Urinary bladder (tissue), 4 donors: ENCODE measurements around the gene DHRSX. TPM values are rescaled to one million over a fixed set of nuclear protein-coding genes. Genes with fewer than 3 reads are reported as not detected.
"Not testable (repeated sequence)": the region's sequence is repeated elsewhere in the genome, so short reads cannot be mapped to it uniquely, and the experiment has no call there.

ENCODE experiments used
- DNase-seq: peaks from one replicate; pipeline ENCODE4 v3.0.0-alpha.2; 2015; ENCODE audit errors: extremely low spot score
- H3K27ac ChIP-seq: one replicate; pipeline ENCODE4 v1.5.1; 2013; ENCODE audit warnings: low read depth, mild to moderate bottlenecking, moderate library complexity
- H3K36me3 ChIP-seq: one replicate; pipeline ENCODE4 v1.6.1; 2013; ENCODE audit warnings: mild to moderate bottlenecking, moderate library complexity; ENCODE audit not compliant: insufficient read depth
- H3K4me1 ChIP-seq: one replicate; pipeline ENCODE4 v1.6.1; 2013; ENCODE audit warnings: mild to moderate bottlenecking, moderate library complexity; ENCODE audit not compliant: insufficient read depth
- H3K4me3 ChIP-seq: one replicate; pipeline ENCODE4 v1.5.1; 2013; ENCODE audit warnings: low read depth, low read length
- WGBS: extraction: QIAGEN DNeasy Blood & Tissue Kit; methylation state at CpG from one replicate; pipeline ENCODE4 v1.1.7; 2013; 5-methylcytosine and 5-hydroxymethylcytosine counted together
- polyA plus RNA-seq: library from polyadenylated mRNA; stranded (reverse); fragments of 200-250 nt; gene quantifications from one replicate; pipeline ENCODE4 v1.2.3, GENCODE V29; 2013
- total RNA-seq: library from RNA; depleted of rRNA; stranded (reverse); fragments of >200 nt; gene quantifications from one replicate; pipeline ENCODE4 v1.2.3, GENCODE V29; 2014
- donor health status: healthy with polysubstance abuse.
- donor health status: healthy.

DHRSX gene
- total and polyA plus RNA-seq, 2 donors = 17.3 to 19.9 TPM

DNA sequence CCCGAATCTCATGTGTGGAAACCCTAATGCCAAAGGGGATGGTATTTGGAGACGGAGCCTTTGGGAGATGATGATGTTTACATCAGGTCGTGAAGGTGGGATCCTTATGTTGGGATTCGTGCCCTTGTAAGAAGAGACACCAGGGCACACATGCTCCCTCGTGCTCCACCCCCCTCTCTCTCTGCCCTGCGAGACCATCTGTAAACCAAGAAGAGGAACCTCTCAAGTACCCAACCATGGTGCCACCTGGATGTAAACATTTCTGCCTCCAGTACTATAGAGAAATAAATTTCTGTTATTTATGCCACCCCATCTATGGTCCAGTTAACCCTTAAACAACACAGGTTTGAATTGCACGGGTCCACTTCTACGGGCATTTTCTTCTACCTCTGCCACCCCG, 179.4 kb downstream of the DHRSX start:
- Histone ChIP-seq H3K4me1 (no peaks in the 10 kb centered on the region), H3K4me3 (no peak overlapping the region), H3K36me3 (no peaks in the 10 kb centered on the region), H3K27ac (no peak overlapping the region)
- DNase-seq = no peak
- WGBS = 74% methylated on average over 9 of the region's 9 CpGs

DNA sequence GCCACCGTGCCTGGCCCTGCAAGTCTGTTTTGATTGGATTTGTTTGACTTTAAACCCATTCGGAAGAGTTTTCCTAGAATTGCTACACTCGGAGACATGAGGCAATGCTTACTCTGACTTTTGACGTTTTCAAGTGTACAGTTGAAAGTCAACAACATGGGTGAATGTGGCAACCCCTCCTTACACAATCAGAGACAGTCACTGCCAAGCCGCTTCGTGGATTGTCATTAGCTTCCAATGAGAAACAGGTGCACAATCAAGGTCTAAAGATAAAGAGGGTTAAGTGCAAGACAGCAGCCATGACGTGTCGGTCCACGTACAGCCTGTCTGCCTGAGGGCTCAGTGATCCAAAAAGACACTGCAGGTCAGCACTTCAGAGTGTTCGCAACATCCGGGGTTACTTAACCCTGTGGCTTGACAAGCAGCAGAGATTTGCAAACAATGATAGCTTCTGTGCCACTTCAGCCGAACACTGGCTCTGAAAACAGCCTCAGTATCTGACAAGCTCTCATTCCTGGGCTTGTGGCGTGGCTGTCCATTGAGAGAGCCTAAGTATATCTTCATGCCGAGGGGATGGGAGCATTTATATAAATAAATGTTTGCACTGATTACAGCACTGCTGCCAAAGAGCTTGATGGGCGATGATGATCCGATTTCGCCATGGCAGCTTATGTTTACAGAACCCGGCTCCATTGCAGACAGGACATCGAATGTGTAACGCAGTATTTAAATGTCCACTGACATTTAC, 180.0 kb downstream of the DHRSX start:
- WGBS = 35% methylated on average over 20 of the region's 20 CpGs
- no peak for DNase-seq
- Histone ChIP-seq H3K4me3 (no peak overlapping the region), H3K4me1 (no peaks in the 10 kb centered on the region), H3K36me3 (no peaks in the 10 kb centered on the region), H3K27ac (no peak overlapping the region)

DNA sequence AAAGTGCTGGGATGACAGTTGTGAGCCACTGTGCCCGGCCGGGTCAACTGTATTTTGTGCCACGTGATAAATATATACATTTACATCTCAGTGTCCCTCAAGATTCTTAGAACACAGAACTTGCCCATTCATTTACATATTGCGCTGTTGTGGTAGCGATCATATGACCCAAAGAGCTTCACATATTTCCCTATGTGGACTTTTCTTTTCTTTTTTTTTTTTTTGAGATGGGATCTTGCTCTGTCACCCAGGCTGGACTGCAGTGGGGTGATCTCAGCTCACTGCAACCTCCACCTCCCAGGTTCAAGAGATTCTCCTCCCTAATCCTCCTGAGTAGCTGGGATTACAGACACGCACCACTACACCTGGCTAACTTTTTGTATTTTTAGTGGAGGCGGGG, 180.7 kb downstream of the DHRSX start:
- Histone ChIP-seq H3K4me3 (no peak overlapping the region), H3K36me3 (no peaks in the 10 kb centered on the region), H3K4me1 (no peaks in the 10 kb centered on the region), H3K27ac (no peak overlapping the region)
- 97% methylated on average over 7 of the region's 7 CpGs for WGBS
- DNase-seq = no peak

DNA sequence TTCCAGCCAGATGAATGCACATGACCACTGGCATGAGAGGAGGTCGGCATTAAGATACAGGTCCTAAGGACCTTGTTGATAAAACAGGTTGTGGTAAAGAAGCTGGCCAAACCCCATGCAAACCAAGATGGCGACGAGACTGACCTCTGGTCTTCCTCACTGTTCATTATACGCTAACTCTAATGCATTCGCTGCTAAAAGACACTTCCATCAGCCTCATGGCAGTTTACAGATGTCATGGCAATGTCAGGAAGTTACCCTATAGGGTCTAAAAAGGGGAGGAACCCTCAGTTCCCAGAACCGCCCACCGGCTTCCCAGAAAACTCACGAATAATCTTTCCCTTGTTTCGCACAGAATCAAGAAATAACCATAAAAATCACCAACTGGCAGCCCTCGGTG, 182.4 kb downstream of the DHRSX start:
- Histone ChIP-seq H3K36me3 (no peaks in the 10 kb centered on the region), H3K4me3 (no peak overlapping the region), H3K4me1 (no peaks in the 10 kb centered on the region), H3K27ac (no peak overlapping the region)
- no peak for DNase-seq
- 94% methylated on average over 10 of the region's 10 CpGs for WGBS

DNA sequence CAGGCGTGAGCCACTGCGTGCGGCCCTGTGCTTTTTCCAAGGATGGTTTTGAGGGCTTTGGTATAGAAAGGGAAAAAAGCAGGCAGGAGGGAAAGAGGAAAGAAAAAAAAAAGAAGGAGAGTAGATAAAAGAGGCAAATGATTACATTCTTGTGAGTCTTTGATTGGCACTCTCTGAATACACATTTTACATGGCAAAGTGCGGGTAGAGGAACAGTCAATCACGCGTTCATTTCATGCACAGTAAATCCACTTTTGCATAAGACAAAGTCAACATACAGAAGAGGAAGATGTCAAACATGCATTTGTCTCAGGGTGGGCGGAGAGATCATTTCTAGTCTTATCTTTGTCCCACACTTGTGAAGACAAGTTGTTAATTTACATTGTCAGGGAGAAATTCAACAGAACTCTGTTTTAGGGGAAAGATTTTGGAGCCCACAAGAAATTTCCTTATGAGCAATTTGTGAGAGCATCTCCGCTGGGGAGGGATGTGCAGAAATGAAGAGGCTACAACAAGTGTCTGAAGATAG, 183.2 kb downstream of the DHRSX start:
- Histone ChIP-seq H3K27ac (no peak overlapping the region), H3K4me1 (no peaks in the 10 kb centered on the region), H3K4me3 (no peak overlapping the region), H3K36me3 (no peaks in the 10 kb centered on the region)
- 77% methylated on average over 8 of the region's 8 CpGs for WGBS
- DNase-seq = no peak

DNA sequence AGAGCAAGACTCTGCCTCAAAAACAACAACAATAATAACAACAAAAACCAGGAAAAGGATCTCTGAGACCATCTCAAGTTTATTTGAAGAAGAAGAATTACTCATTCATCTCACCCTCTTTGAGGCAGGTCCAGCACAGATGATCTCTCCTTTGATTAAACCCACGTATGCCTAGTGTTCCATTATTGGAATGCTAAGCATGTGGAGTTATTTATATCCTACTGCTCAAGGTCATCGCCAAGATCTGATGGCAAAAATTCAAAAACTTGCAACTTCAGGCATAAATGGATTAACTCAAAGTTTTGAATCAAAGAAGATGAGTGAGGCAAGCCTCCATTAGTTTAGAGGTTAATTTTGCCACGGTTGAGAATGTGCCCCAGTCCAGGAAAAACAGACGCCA, 184.2 kb downstream of the DHRSX start:
- Histone ChIP-seq H3K36me3 (no peaks in the 10 kb centered on the region), H3K4me1 (no peaks in the 10 kb centered on the region), H3K27ac (no peak overlapping the region), H3K4me3 (no peak overlapping the region)
- DNase-seq = no peak
- 55% methylated on average over 4 of the region's 4 CpGs for WGBS

DNA sequence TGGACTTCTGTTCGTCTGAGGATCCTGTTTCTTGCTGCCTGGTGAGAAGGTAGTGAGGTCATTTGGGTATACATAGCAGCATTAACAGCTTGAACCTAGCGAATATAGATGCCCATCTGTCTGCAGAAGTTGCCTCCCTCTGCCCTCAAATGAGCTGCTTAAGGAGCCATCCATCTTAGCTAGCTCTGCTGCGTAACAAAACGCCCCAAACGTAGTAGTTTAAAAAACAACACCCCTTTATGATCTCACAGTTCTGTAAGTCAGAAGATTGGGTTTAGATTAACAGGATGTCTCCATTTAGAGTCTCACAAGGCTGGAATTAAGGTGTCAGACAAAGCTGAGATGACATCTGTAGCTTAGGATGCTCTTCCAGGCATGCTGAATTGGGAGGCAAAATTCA, 185.3 kb downstream of the DHRSX start:
- no peaks in the 10 kb centered on the region for H3K4me1 ChIP-seq
- DNase-seq = no peak
- 92% methylated on average over 5 of the region's 5 CpGs for WGBS
- no peak overlapping the region for H3K4me3 ChIP-seq
- no peaks in the 10 kb centered on the region for H3K36me3 ChIP-seq
- no peak overlapping the region for H3K27ac ChIP-seq

DNA sequence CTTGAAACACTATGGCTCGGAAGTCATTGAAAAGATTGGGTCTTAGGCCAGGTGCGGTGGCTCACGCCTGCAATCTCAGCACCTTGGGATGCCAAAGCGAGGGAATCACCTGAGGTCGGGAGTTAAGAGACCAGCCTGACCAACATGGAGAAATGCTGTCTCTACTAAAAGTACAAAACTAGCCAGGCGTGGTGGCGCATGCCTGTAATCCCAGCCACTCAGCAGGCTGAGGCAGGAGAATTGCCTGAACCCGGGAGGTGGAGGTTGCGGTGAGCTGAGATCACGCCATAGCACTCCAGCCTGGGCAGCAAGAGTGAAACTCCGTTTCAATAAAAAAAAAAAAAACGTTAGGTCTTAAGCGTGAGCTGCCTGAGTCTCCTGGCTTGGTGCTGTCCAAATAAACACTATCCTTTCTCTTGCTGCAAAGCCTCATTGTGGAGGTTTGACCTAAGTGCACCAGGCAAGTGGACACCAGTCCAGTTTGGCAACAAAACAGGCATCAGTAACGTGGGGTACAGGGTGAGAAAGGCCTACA, 185.9 kb downstream of the DHRSX start:
- 84% methylated on average over 14 of the region's 14 CpGs for WGBS
- no peaks in the 10 kb centered on the region for H3K4me1 ChIP-seq
- no peak for DNase-seq

DNA sequence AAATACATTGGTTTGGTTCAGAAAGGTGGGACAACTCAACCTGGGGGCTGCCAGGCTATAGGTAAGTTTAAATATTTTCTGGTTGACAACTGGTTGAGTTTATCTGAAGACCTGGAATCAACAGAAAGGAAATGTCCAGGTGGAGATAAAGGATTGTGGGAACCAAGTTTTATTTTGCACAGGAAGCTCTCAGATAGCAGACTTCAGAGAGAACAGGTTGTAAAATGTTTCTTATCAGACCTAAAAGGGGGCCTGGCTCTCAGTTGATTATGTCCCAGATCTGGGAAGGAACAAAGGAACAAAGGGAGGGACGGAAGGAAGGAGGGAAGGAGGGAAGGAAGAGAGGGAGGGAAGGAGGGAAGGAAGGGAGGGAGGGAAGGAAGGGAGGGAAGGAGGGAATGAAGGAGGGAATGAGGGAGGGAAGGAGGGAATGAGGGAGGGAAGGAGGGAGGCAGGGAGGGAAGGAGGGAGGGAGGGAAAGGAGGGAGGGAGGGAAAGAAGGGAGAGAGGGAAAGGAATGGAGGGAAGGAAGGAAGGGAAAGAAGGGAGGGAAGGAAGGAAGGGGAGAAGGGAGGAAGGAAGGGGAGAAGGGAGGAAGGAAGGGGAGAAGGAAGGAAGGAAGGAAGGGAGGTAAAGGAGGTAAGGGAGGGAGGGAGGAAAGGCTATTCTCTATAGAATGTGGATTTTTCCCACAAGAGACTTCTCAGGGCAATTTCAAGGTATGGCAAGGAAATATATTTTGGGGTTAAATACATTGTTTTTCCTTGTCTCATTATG, 186.7 kb downstream of the DHRSX start:
- 47% methylated on average over 1 of the region's 1 CpG for WGBS

More for the DNA sequence above, 185.9 kb downstream of the DHRSX start:
- H3K27ac ChIP-seq = no peak overlapping the region
- H3K4me3 ChIP-seq = no peak overlapping the region
- no peaks in the 10 kb centered on the region for H3K36me3 ChIP-seq

DNA sequence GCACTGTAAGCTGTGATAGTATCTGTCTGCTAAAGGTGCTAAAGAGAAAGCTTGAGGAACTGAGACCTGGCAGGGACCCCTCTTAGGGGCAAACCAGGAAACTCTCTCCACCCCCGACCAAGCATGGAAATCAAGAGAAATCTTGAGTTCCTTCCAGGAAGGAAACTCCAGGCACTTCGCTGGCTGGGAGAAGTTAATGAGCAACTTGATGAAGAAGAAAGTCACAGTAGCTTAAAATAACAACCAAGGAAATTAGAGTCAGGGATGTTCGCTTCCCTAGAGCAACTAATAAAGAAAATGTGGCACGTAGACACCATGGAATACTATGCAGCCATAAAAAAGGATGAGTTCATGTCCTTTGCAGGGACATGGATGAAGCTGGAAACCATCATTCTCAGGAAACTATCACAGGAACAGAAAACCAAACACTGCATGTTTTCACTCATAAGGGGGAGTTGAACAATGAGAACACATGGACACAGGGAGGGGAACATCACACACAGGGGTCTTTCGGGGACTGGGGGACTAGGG, 188.7 kb downstream of the DHRSX start:
- not testable (repeated sequence) for H3K4me1 ChIP-seq, DNase-seq, H3K27ac ChIP-seq, H3K4me3 ChIP-seq, H3K36me3 ChIP-seq
- WGBS = 88% methylated on average over 5 of the region's 5 CpGs

More for the DNA sequence above, 186.7 kb downstream of the DHRSX start:
- Histone ChIP-seq H3K36me3 (no peaks in the 10 kb centered on the region), H3K4me1 (no peaks in the 10 kb centered on the region), H3K27ac (no peak overlapping the region), H3K4me3 (no peak overlapping the region)
- DNase-seq = no peak

DNA sequence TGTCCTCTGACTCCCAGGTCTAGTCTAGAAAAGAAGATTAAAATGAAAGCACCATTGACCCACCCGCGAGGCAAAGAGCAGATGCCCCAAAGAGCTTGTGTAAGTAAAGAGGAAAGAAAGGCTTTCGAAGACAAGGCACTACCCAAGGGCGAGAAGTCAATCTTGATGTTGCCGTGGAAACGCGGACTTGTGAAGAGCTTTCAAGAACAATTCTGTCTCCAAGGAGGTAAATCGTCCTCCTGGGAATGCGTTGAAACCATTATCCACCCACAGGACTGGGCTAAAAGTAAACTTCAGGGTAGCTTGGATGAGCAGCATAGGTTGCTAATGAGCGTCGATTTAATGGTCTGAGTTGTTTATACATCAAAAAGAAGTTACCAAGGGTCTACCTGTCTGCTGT, 189.3 kb downstream of the DHRSX start:
- DNase-seq = no peak
- Histone ChIP-seq H3K36me3 (no peaks in the 10 kb centered on the region), H3K27ac (no peak overlapping the region), H3K4me3 (no peak overlapping the region), H3K4me1 (no peaks in the 10 kb centered on the region)
- 52% methylated on average over 11 of the region's 11 CpGs for WGBS

DNA sequence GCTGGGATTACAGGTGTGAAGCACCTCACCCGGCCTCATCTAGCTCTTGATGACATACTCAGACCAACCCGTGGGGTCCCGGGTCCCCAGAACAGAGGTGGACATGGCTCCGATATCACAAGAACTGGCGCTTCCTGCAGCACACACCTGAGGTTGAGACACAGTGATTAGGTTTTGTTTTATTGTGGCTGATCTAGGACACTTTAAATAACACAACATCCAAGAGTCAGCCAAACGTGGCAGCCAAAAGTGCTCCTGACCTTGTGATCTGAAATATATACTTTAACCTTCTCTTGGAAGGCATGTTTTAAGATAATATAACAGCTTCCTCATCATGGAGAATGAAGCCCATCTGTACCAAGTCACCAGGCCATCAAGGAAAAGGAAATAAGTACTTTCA, 198.9 kb downstream of the DHRSX start:
- H3K27ac ChIP-seq = no peak overlapping the region
- DNase-seq = no peak
- H3K4me1 ChIP-seq = no peaks in the 10 kb centered on the region
- WGBS = 89% methylated on average over 6 of the region's 6 CpGs
- H3K4me3 ChIP-seq = no peak overlapping the region
- no peaks in the 10 kb centered on the region for H3K36me3 ChIP-seq

DNA sequence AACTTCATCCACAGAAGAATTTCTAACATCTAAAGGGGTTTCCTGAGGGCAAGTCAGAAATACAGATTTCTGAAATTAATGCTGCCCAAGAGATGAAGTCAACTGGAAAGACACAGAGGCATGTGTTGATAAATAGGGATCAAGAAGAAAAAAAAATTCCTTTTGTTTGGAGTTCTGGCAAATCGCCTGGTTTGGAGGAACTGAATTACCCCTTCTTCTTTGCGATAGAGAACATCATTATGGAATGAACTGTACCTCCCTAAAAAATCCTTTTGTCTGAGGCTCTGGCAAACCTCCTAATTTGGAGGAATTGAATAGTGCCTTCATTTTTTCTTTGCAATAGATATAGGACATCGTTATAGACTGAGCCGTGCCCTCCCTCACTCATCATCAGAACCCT, 200.9 kb downstream of the DHRSX start:
- no peaks in the 10 kb centered on the region for H3K36me3 ChIP-seq
- no peak for DNase-seq
- no peaks in the 10 kb centered on the region for H3K4me1 ChIP-seq
- no peak overlapping the region for H3K27ac ChIP-seq
- H3K4me3 ChIP-seq = no peak overlapping the region
- WGBS = 55% methylated on average over 4 of the region's 4 CpGs

DNA sequence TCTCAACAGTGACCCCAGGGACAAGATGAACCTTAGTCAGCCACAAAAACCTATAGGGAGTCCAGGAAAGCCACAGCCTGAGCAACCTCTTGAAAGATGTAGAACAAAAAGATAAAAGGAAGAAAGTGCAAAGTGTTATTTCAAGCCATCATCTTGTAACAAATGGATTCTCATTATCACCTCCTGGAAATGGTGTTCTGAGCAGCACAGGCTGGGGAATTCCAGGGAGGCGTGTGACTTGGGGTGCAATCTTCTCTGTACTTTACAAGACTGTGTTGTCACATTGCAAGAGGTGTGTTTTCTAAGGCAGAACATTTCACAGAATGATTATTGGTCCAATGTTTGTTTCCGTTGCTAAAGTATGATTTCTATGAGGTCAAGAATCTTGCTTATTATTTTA, 214.0 kb downstream of the DHRSX start:
- no peak for DNase-seq
- no peaks in the 10 kb centered on the region for H3K4me1 ChIP-seq

More for the DNA sequence above, 214.0 kb downstream of the DHRSX start:
- Histone ChIP-seq H3K4me3 (no peak overlapping the region), H3K27ac (no peak overlapping the region), H3K36me3 (no peaks in the 10 kb centered on the region)
- WGBS = 98% methylated on average over 2 of the region's 2 CpGs
